SH-SY5Y (cell line): ENCODE measurements around the gene VIPAS39.

Experiments used
- GATA2 ChIP-seq: IDR thresholded peaks from 2 replicates; pipeline ENCODE4 v1.6.1; 2011; ENCODE audit warnings: mild to moderate bottlenecking, low read depth, low read length
- GATA3 ChIP-seq: IDR thresholded peaks from 2 replicates; pipeline ENCODE4 v1.6.1; 2011; ENCODE audit warnings: low read depth, mild to moderate bottlenecking, low read length, moderate library complexity

GRCh38 chr14:77438596-77438995 lies 18.8 kb downstream of the VIPAS39 start:
- no peak for TF ChIP-seq GATA2
- TF ChIP-seq GATA3 = no peak
